ENCODE measurements around the gene PLAU. TPM values are rescaled to one million over a fixed set of nuclear protein-coding genes. Genes with fewer than 3 reads are reported as not detected.

PLAU gene
- total RNA-seq, 6 experiments from 2014 or later = 0.24 to 4.3 (median 0.87) TPM

GRCh38 chr10:73902351-73902750 lies 8.6 kb upstream of the PLAU start:
- Histone ChIP-seq H3K9me3 (no peaks in the 10 kb centered on the region), H3K27me3 (no peaks in the 10 kb centered on the region), H3K27ac (no peak overlapping the region), H3K36me3 (no peaks in the 10 kb centered on the region), H3K4me3 (no peak overlapping the region), H3K4me1 (peaks cover 0 to 9% (median 4%) of the 10 kb centered on the region in 4 donors)
- WGBS (ENCODE audit: insufficient coverage, low coverage, low lambda C conversion rate, missing lambda C conversion rate) = 73% methylated on average over 2 of the region's 2 CpGs
- no peak for TF ChIP-seq CTCF (IDR thresholded peaks at IDR 0.05)
- intact Hi-C loops (cut with DNase I) = no loop called here
- ATAC-seq = peak; percentile 49 to 55 (median 53)
- no peak for DNase-seq

GRCh38 chr10:73905256-73906020 lies 5.5 kb upstream of the PLAU start:
- DNase-seq (no peak), ATAC-seq (peak in 1 of 4 donors; percentile 3)
- Histone ChIP-seq H3K36me3 (no peaks in the 10 kb centered on the region), H3K27me3 (no peaks in the 10 kb centered on the region), H3K4me3 (no peak overlapping the region), H3K9me3 (no peaks in the 10 kb centered on the region), H3K4me1 (peaks cover 0 to 12% (median 4%) of the 10 kb centered on the region in 4 donors), H3K27ac (no peak overlapping the region)
- 73% methylated on average over 4 of the region's 4 CpGs for WGBS (ENCODE audit: insufficient coverage, low coverage, low lambda C conversion rate, missing lambda C conversion rate)
- TF ChIP-seq CTCF (IDR thresholded peaks at IDR 0.05) (no peak), POLR2A (IDR thresholded peaks at IDR 0.05) (no peak)
- intact Hi-C loops (cut with DNase I) = no loop called here

- H3K27me3 ChIP-seq = peaks cover 0 to 9% of the 10 kb centered on the region in 2 donors
- peak; percentile 13 to 52 (median 45) for ATAC-seq
- TF ChIP-seq POLR2A (IDR thresholded peaks at IDR 0.05) = no peak
- TF ChIP-seq CTCF (IDR thresholded peaks at IDR 0.05) = no peak
- peak overlapping the region in 1 of 3 donors; percentile 37 for H3K27ac ChIP-seq
- 49% methylated on average over 5 of the region's 8 CpGs for WGBS (ENCODE audit: insufficient coverage, low coverage, low lambda C conversion rate, missing lambda C conversion rate)
- DNase-seq = no peak
- H3K9me3 ChIP-seq = no peaks in the 10 kb centered on the region
- intact Hi-C loops (cut with DNase I) = no loop called here
- H3K36me3 ChIP-seq = no peaks in the 10 kb centered on the region
- H3K4me3 ChIP-seq = no peak overlapping the region
- peaks cover 0 to 13% (median 2%) of the 10 kb centered on the region in 4 donors for H3K4me1 ChIP-seq
Observed at GRCh38 chr10:73906524-73907447, 4.1 kb upstream of the PLAU start.

GRCh38 chr10:73907841-73908517 lies 3.0 kb upstream of the PLAU start:
- Histone ChIP-seq H3K27ac (peak overlapping the region in 1 of 3 donors; percentile 34), H3K9me3 (no peaks in the 10 kb centered on the region), H3K4me1 (peaks cover 0 to 13% (median 0%) of the 10 kb centered on the region in 4 donors), H3K36me3 (no peaks in the 10 kb centered on the region), H3K27me3 (peaks cover 0 to 10% of the 10 kb centered on the region in 2 donors), H3K4me3 (no peak overlapping the region)
- ATAC-seq (peak in 3 of 4 donors; percentile 5 to 19 (median 15)), DNase-seq (no peak)
- TF ChIP-seq POLR2A (IDR thresholded peaks at IDR 0.05) = no peak
- TF ChIP-seq CTCF (IDR thresholded peaks at IDR 0.05) = no peak
- intact Hi-C loops (cut with DNase I) = no loop called here
- 68% methylated on average over 4 of the region's 6 CpGs for WGBS (ENCODE audit: insufficient coverage, low coverage, low lambda C conversion rate, missing lambda C conversion rate)
